Inflammatory macrophage treated with lipopolysaccharide for 1 hour (primary cell): ENCODE data around the gene FANK1.
"Not testable (repeated sequence)": the region's sequence is repeated elsewhere in the genome, so short reads cannot be mapped to it uniquely, and the experiment has no call there.

Source experiments
- DNase-seq, 2 donors: peaks; one replicate each; pipeline ENCODE4 v3.0.0-alpha.2; 2020 to 2022

FANK1 gene

GRCh38 chr10:125896088-125896934 is at the start of gene FANK1:
Gene FANK1 (plus strand): TSS chr10:125896564. CDS start chr10:125896643, 79 bp downstream.
- DNase-seq: peak; percentile 75 to 92

- DNase-seq: no peak
Measured at GRCh38 chr10:125846894-125847293, 49.5 kb upstream of the FANK1 start.

GRCh38 chr10:125848371-125848770 is 48.0 kb upstream of the FANK1 start:
- no peak for DNase-seq

GRCh38 chr10:125848857-125849256 is 47.5 kb upstream of the FANK1 start:
- DNase-seq: no peak

GRCh38 chr10:125849448-125849847 is 46.9 kb upstream of the FANK1 start:
- no peak for DNase-seq

- DNase-seq: no peak
Measured at GRCh38 chr10:125850766-125851731, 45.3 kb upstream of the FANK1 start.

- no peak for DNase-seq
Measured at GRCh38 chr10:125852487-125852886, 43.9 kb upstream of the FANK1 start.

GRCh38 chr10:125857185-125857760 is 39.1 kb upstream of the FANK1 start:
- DNase-seq: no peak

- DNase-seq: peak in 1 of 2 donors; percentile 1
Measured at GRCh38 chr10:125859128-125859817, 37.1 kb upstream of the FANK1 start.

- no peak for DNase-seq
Measured at GRCh38 chr10:125865120-125865519, 31.2 kb upstream of the FANK1 start.

- no peak for DNase-seq
Measured at GRCh38 chr10:125866421-125867029, 29.8 kb upstream of the FANK1 start.

GRCh38 chr10:125868372-125868975 is 27.9 kb upstream of the FANK1 start:
- peak; percentile 4 to 43 for DNase-seq

GRCh38 chr10:125871338-125871737 is 25.0 kb upstream of the FANK1 start:
- no peak for DNase-seq

GRCh38 chr10:125878957-125879835 is 17.2 kb upstream of the FANK1 start:
- no peak for DNase-seq

GRCh38 chr10:125880719-125881118 is 15.6 kb upstream of the FANK1 start:
- DNase-seq: no peak

- DNase-seq: no peak
Measured at GRCh38 chr10:125881192-125881591, 15.2 kb upstream of the FANK1 start, which contains the start of gene DHX32. Gene DHX32 (minus strand): TSS chr10:125881292. CDS start chr10:125880824, 468 bp downstream.

GRCh38 chr10:125882596-125882995 is 13.8 kb upstream of the FANK1 start:
- DNase-seq: no peak

- DNase-seq: no peak
Measured at GRCh38 chr10:125883211-125883610, 13.2 kb upstream of the FANK1 start.

GRCh38 chr10:125886914-125887512 is 9.4 kb upstream of the FANK1 start:
- DNase-seq: no peak

GRCh38 chr10:125889441-125889840 is 6.9 kb upstream of the FANK1 start:
- not testable (repeated sequence) for DNase-seq
